CD14-positive monocyte (primary cell): Measurements from ENCODE around the gene DCTN5. TPM values are rescaled to one million over a fixed set of nuclear protein-coding genes. Genes with fewer than 3 reads are reported as not detected.

Experiments
- DNase-seq, 3 donors: peaks; one replicate each; pipeline ENCODE4 v3.0.0-alpha.2; 2011 to 2022
- H2AFZ ChIP-seq: 2 replicates; pipeline ENCODE4 v1.6.0; 2012; ENCODE audit warnings: mild to moderate bottlenecking, low read depth, low read length, inconsistent platforms; ENCODE audit not compliant: insufficient read depth, poor library complexity, severe bottlenecking
- H3K27ac ChIP-seq, 2 donors: 1 replicate in 1 of 2; 2 replicates in 1 of 2; pipeline ENCODE4 v1.5.1; 2012 to 2013; ENCODE audit warnings: low read length in 2 of 2, control low read depth in 1 of 2, inconsistent platforms in 1 of 2, low read depth in 1 of 2, mild to moderate bottlenecking in 1 of 2
- H3K27me3 ChIP-seq, 2 donors: one replicate each; pipeline versions ENCODE4 v1.6.0 to v1.6.1; 2011 to 2013; ENCODE audit warnings: low read length in 2 of 2; ENCODE audit not compliant: control insufficient read depth in 2 of 2, insufficient read depth in 2 of 2
- H3K36me3 ChIP-seq, 2 donors: replicated peaks in 1 of 2; 1 replicate in 1 of 2; 2 replicates in 1 of 2; pipeline versions ENCODE4 v1.5.1 to v1.6.1; 2012 to 2013; ENCODE audit warnings: low read length in 2 of 2, control low read depth in 1 of 2, inconsistent platforms in 1 of 2, mild to moderate bottlenecking in 1 of 2; ENCODE audit not compliant: insufficient read depth in 2 of 2, control insufficient read depth in 1 of 2
- H3K4me1 ChIP-seq, 2 donors: 1 replicate in 1 of 2; 2 replicates in 1 of 2; pipeline versions ENCODE4 v1.5.1 to v1.6.1; 2012 to 2013; ENCODE audit warnings: low read length in 2 of 2, control low read depth in 1 of 2, inconsistent platforms in 1 of 2, mild to moderate bottlenecking in 1 of 2, moderate library complexity in 1 of 2; ENCODE audit not compliant: insufficient read depth in 2 of 2, control insufficient read depth in 1 of 2
- H3K4me2 ChIP-seq: replicated peaks from 2 replicates; pipeline ENCODE3; 2012; ENCODE audit warnings: low read length, moderate library complexity, mild to moderate bottlenecking; ENCODE audit not compliant: poor library complexity, severe bottlenecking; ENCODE audit errors: extremely low read depth
- H3K4me3 ChIP-seq, 3 experiments: fragments of 200-600 bp in 1 of 3; sonication (generic) in 1 of 3; replicated peaks in 1 of 3; 1 replicate in 2 of 3; 2 replicates in 1 of 3; pipeline ENCODE4 v1.5.1; 2011 to 2013; ENCODE audit warnings: low read length in 3 of 3, mild to moderate bottlenecking in 3 of 3, control low read depth in 2 of 3, low read depth in 2 of 3, inconsistent platforms in 1 of 3, moderate library complexity in 1 of 3
- H3K79me2 ChIP-seq: 2 replicates; pipeline ENCODE4 v1.6.0; 2012; ENCODE audit warnings: mild to moderate bottlenecking, control low read depth, inconsistent platforms, low read length, moderate library complexity; ENCODE audit not compliant: insufficient read depth
- H3K9ac ChIP-seq: 2 replicates; pipeline ENCODE4 v1.6.0; 2017; ENCODE audit warnings: low read length, mild to moderate bottlenecking; ENCODE audit not compliant: insufficient read depth, poor library complexity, severe bottlenecking
- H3K9me3 ChIP-seq, 2 donors: replicated peaks in 1 of 2; 1 replicate in 1 of 2; 2 replicates in 1 of 2; pipeline versions ENCODE4 v1.5.1 to v1.6.1; 2012 to 2013; ENCODE audit warnings: low read length in 2 of 2, control low read depth in 1 of 2; ENCODE audit not compliant: control insufficient read depth in 1 of 2, insufficient read depth in 1 of 2
- H4K20me1 ChIP-seq: 2 replicates; pipeline ENCODE4 v1.6.0; 2012; ENCODE audit warnings: mild to moderate bottlenecking, low read length, control low read depth, moderate library complexity; ENCODE audit not compliant: insufficient read depth
- H3K27ac Mint-ChIP-seq, 7 donors: one replicate each; pipeline ENCODE4 v1.8.0; 2020; ENCODE audit warnings: mild to moderate bottlenecking in 7 of 7, mixed read lengths in 7 of 7, moderate library complexity in 6 of 7, inconsistent platforms in 2 of 7
- H3K27me3 Mint-ChIP-seq, 3 donors: one replicate each; pipeline ENCODE4 v1.8.0; 2021 to 2022; ENCODE audit warnings: low read depth in 3 of 3, mild to moderate bottlenecking in 3 of 3, mixed read lengths in 3 of 3, moderate library complexity in 3 of 3, inconsistent platforms in 1 of 3
- H3K36me3 Mint-ChIP-seq, 2 donors: one replicate each; pipeline ENCODE4 v1.8.0; 2020; ENCODE audit warnings: mixed read lengths in 2 of 2, inconsistent platforms in 1 of 2, mild to moderate bottlenecking in 1 of 2
- H3K4me1 Mint-ChIP-seq: one replicate; pipeline ENCODE4 v1.8.0; 2020; ENCODE audit warnings: mild to moderate bottlenecking, mixed read lengths
- H3K4me3 Mint-ChIP-seq, 2 donors: one replicate each; pipeline ENCODE4 v1.8.0; 2020; ENCODE audit warnings: mild to moderate bottlenecking in 2 of 2, mixed read lengths in 2 of 2, moderate library complexity in 1 of 2
- H3K9me3 Mint-ChIP-seq, 7 donors: one replicate each; pipeline ENCODE4 v1.8.0; 2020 to 2022; ENCODE audit warnings: mixed read lengths in 7 of 7, mild to moderate bottlenecking in 6 of 7, moderate library complexity in 6 of 7, inconsistent platforms in 2 of 7
- CTCF ChIP-seq: fragments of 200-600 bp; IDR thresholded peaks from one replicate; pipeline ENCODE4 v1.8.0; 2022; ENCODE audit warnings: antibody characterized with exemption, mild to moderate bottlenecking
- WGBS: methylation state at CpG from one replicate; pipeline ENCODE4 v1.1.5; 2013; ENCODE audit warnings: missing lambda C conversion rate; ENCODE audit not compliant: insufficient coverage; 5-methylcytosine and 5-hydroxymethylcytosine counted together
- intact Hi-C, 2 donors: fragments of 100-400 bp; cut with micrococcal nuclease; formaldehyde crosslinking; loops; one replicate each; pipeline versions ENCODE4 v1.15.0 to v1.15.1; 2023
- polyA minus RNA-seq: library from RNA; depleted of rRNA, polyadenylated mRNA; stranded (reverse); fragments of >200 nt; gene quantifications from 2 replicates; pipeline ENCODE4 v1.2.3, GENCODE V29; 2012
- polyA plus RNA-seq, 3 donors: library from polyadenylated mRNA; depleted of rRNA in 1 of 3; unstranded in 2 of 3; stranded (reverse) in 1 of 3; fragments of 300-500 nt in 2 of 3; fragments of >200 nt in 1 of 3; fragmentation: Illumina TruSeq in 2 of 3; gene quantifications; 1 replicate in 2 of 3; 2 replicates in 1 of 3; pipeline ENCODE4 v1.2.3, GENCODE V29; 2012 to 2021
- total RNA-seq, 12 experiments: library from RNA in 1 of 12; stranded (reverse) in 1 of 12; fragments of 120-200 nt in 1 of 12; gene quantifications; one replicate each; pipeline ENCODE4 v1.2.4 and lab custom pipeline; 2013 to 2026; ENCODE audit warnings: mixed read lengths in 6 of 12, inconsistent platforms in 1 of 12

The DCTN5 gene
- 53.9 TPM for total RNA-seq (2013)
- polyA plus RNA-seq (10 to 100 TPM; 29.3 to 54.3 (median 42.0) TPM), polyA minus RNA-seq (21.1 and 26.4 TPM in 2 replicates), total RNA-seq (lab: John Stamatoyannopoulos, UW) (17.8 to 44.5 (median 30.0) reads per million in 11 experiments)

GRCh38 chr16:23640931-23641765 lies at the start of gene DCTN5, which contains the start of gene PALB2:
Gene DCTN5, plus strand, starts transcription at chr16:23641466. Its CDS starts 77 bp downstream, at chr16:23641543.
Gene PALB2, minus strand, starts transcription at chr16:23641310. Its CDS starts 153 bp downstream, at chr16:23641157.
- intact Hi-C loops, result loop anchor here in 1 of 2 donors (10.0 kb wide), 1 partner anchor 126 kb away; the partner anchor contains the start of gene GGA2
- Mint-ChIP-seq H3K4me3 (peak within 1 kb of the TSS; percentile 98), H3K36me3 (peaks cover 20 to 48% of the 10 kb centered on the region in 2 donors), H3K27ac (peak within 1 kb of the TSS; percentile 93 to 97 (median 95)), H3K4me1 (peaks cover 18% of the 10 kb centered on the region), H3K27me3 (no peaks in the 10 kb centered on the region), H3K9me3 (no peaks in the 10 kb centered on the region)
- H3K27ac ChIP-seq, result peak within 1 kb of the TSS; percentile 71 to 98
- peak within 1 kb of the TSS; percentile 94 for H2AFZ ChIP-seq
- peaks cover 21 to 24% of the 10 kb centered on the region in 2 donors for H3K4me1 ChIP-seq
- peak; percentile 91 to 96 (median 92) for DNase-seq
- H4K20me1 ChIP-seq, result peaks cover 4% of the 10 kb centered on the region
- H3K9ac ChIP-seq, result peak within 1 kb of the TSS; percentile 92
- peak within 1 kb of the TSS; percentile 100 for H3K4me2 ChIP-seq
- H3K36me3 ChIP-seq, result peaks cover 21 to 42% of the 10 kb centered on the region in 2 donors
- H3K79me2 ChIP-seq, result peaks cover 71% of the 10 kb centered on the region
- H3K9me3 ChIP-seq, result no peaks in the 10 kb centered on the region
- H3K4me3 ChIP-seq, result peak within 1 kb of the TSS; percentile 85 to 100 (median 85)
- H3K27me3 ChIP-seq, result no peaks in the 10 kb centered on the region
- TF ChIP-seq CTCF, result no peak
- under 1% methylated on average over 55 of the region's 64 CpGs for WGBS

DNA sequence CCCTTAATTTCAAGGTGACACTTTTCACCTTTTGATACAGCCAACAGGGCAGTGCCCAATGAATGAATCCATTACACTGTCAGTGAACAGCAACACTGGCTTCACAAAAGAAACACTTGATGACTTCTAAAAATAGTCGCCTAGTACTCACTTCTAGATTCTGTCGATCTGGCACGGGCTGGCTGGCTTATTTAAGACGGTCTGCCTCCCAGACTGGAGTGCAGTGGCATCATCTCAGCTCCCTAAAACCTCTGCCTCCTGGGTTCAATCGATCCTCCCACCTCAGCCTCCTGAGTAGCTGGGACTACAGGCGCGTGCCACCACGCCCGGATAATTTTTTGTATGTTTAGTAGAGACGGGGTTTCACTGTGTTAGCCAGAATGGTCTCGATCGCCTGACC lies 47.1 kb upstream of the DCTN5 start:
- H3K27ac Mint-ChIP-seq, result peak overlapping the region in 1 of 7 donors; percentile 50
- H3K27me3 ChIP-seq, result no peaks in the 10 kb centered on the region
- peaks cover 15% of the 10 kb centered on the region for H3K4me1 Mint-ChIP-seq
- intact Hi-C loops, result no loop called here
- H3K4me2 ChIP-seq, result no peak overlapping the region
- peaks cover 67% of the 10 kb centered on the region for H3K79me2 ChIP-seq
- H3K9ac ChIP-seq, result no peak overlapping the region
- H3K27ac ChIP-seq, result no peak overlapping the region
- H3K36me3 ChIP-seq, result peaks cover 34 to 44% of the 10 kb centered on the region in 2 donors
- no peaks in the 10 kb centered on the region for H3K27me3 Mint-ChIP-seq
- DNase-seq, result no peak
- H3K9me3 Mint-ChIP-seq, result no peaks in the 10 kb centered on the region
- H3K4me1 ChIP-seq, result peaks cover 16% of the 10 kb centered on the region in 2 donors
- peaks cover 29 to 40% of the 10 kb centered on the region in 2 donors for H3K36me3 Mint-ChIP-seq
- H3K4me3 ChIP-seq, result no peak overlapping the region
- no peak overlapping the region for H2AFZ ChIP-seq
- 94% methylated on average over 5 of the region's 12 CpGs for WGBS
- peaks cover 47% of the 10 kb centered on the region for H4K20me1 ChIP-seq
- H3K4me3 Mint-ChIP-seq, result no peak overlapping the region
- H3K9me3 ChIP-seq, result no peaks in the 10 kb centered on the region
- TF ChIP-seq CTCF, result no peak
